GM21576 (cell line): ENCODE results near the gene RAB6B.

Source experiments
- ATAC-seq: cut with Tn5 transposase; IDR thresholded peaks from one replicate; pipeline ENCODE4 v1.9.1; 2021; ENCODE audit warnings: mild to moderate bottlenecking, moderate library complexity; ENCODE audit not compliant: unreplicated experiment

Gene RAB6B

DNA sequence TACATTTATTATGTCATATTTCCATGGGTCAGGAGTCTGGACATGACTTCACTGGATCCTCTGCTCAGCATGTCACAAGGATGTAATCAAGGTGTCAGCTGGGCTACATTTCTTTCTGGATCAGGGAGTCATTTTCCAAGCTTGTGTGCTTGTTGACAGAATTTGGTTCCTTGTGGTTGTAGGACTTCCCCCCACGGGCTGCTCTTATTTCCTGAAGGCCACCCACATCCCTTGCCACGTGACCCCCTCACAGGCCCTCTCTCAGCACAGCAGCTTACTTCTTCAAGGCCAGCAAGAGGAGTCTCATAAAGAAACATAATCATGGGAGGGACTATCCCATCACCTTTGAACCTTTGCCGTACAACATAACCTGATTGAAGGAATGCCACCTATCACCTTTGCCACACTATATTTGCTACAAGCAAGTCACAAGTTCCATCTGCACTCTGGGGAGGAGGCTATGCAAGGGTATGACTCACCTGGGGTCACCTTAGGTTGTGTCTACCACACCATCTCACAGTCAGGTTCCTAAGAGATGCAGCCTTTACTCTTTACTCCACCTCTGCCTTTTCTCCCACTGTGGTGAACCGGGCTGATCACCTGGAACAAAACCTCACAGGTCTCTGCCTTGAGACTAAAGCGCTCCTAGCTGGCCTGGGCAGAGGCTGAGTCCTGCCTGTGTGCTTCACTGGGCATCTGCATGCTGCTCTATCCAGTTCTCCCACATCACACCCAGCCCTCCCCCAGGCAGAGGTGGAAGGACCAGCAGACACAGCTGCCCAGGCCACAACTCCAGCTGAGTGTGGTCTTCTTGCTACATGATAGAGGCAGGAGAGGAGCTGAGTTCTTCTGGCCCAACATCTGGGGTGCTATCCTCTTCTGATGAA, 13.5 kb downstream of the RAB6B start:
- no peak for ATAC-seq

- ATAC-seq: no peak
Measured at GRCh38 chr3:133881492-133881891, 14.2 kb downstream of the RAB6B start.

DNA sequence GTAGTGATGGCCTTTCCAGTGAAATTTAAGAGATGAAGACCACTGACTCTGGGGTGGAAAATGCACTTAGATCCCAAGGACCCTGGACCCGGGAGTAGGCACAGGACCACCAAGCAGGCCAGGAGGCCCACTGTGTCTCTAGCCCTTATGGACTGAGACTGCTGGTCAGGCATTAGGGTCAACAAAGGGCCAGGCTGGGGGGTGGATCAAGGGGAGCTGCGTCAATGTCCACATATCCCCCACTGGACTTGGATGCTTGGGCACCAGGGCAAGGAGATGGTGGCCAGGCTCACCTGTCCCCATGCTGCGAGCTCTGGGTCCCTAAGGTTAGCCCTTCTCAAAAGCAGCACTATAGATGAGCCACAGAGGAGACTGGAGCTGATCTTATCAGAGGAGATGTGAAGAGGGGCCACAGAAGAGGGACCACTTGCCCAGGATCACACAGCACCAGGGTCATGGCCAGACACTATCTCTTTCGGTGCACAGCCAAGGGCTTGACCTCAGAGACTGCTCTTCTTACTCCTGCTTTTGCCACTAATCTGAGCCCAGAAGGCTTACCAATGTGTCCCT, 14.7 kb downstream of the RAB6B start:
- ATAC-seq: no peak

DNA sequence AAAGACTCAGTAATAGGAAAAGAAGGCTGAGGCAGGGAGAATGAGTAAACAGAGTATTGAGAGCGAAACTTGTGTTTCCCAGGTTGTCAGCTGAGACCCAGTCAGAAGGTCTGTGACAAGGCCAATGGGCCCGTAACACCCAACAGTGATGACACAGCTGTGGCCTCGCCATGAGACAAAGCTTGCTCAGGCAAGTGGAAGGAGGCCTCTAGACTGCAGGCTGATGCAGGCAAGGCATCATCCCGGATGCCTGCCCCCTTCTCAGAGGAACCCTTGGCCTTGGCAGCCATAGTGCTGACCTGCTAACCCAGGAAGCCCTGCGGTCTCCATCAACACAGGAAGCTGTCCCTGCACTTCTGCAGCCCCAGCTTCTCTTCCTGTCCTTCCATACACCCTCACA, 15.4 kb downstream of the RAB6B start:
- no peak for ATAC-seq

GRCh38 chr3:133878518-133878917, 17.2 kb downstream of the RAB6B start:
- no peak for ATAC-seq

DNA sequence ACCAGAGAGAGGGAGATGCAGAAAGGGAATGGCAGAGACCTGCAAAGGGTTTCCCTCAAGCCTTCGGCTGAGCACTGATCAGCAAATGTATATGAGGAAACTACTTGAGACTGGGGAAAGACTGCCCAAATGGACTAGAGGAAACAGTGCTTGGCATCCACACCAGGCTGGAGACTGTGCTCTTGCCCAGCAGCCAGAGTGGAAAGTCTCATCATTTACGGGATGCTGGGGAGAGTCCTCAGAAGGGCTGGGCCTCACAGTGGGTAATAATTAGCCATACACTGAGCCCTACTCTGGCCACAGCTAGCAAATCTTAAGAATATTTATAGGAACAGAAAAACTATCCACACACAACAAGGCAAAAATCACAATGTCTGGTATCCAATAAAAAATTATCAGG, 18.5 kb downstream of the RAB6B start:
- ATAC-seq: no peak

DNA sequence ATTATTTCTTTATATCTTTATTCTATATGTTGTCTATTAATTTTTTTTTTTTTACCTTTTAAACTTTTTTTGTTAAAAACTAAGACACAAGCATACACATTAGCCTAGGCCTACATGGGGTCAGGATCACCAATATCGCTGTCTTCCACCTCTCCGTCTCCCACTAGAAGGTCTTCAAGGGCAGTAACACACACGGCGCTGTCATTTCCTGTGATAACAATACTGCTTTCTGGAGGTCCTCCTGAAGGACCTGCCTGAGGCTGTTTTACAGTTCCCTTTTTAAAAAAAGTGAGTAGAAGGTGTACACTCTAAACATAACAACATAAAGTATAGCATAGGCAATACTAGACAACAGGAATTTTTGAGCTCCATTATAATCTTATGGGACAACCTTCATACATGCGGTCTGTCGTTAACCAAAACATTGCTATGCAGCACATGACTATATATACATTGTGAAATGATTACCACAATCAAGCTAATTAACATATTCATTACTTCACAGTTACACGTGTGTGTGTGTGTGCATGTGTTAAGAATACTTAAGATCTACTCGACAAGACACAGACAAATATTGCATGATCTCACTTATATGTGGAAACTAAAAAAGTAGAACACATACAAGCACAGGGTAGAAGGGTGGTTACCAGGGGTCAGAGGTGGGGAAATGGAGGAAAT, 20.8 kb downstream of the RAB6B start:
- no peak for ATAC-seq

- ATAC-seq: no peak
Measured at GRCh38 chr3:133874344-133874743, 21.3 kb downstream of the RAB6B start.

DNA sequence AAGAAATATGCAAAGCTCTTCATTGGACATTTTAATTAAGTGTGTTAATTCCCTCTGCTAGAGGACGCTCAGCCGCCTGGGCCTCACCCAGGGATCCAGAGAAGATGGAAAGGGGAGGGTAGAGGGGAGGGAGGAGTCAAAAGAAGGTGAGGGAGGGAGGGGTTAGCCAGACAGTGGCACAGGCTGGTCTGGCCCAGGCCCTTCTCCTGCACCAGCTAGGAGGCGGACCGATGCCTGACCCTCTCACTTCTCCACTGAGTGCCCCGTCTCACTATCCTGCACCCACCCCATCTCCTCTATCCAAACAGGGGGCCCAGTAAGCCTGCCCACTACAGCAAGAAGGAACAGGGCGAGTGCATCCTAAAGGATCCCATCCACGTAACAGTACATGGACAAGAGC, 22.9 kb downstream of the RAB6B start:
- ATAC-seq: no peak

GRCh38 chr3:133872161-133872560, 23.5 kb downstream of the RAB6B start:
- no peak for ATAC-seq

- ATAC-seq: no peak
Measured at GRCh38 chr3:133871368-133872090, 24.2 kb downstream of the RAB6B start.

GRCh38 chr3:133870822-133871221, 24.9 kb downstream of the RAB6B start:
- no peak for ATAC-seq

- no peak for ATAC-seq
Measured at GRCh38 chr3:133869586-133869985, 26.1 kb downstream of the RAB6B start.

GRCh38 chr3:133868758-133869475, 26.8 kb downstream of the RAB6B start:
- ATAC-seq: no peak

DNA sequence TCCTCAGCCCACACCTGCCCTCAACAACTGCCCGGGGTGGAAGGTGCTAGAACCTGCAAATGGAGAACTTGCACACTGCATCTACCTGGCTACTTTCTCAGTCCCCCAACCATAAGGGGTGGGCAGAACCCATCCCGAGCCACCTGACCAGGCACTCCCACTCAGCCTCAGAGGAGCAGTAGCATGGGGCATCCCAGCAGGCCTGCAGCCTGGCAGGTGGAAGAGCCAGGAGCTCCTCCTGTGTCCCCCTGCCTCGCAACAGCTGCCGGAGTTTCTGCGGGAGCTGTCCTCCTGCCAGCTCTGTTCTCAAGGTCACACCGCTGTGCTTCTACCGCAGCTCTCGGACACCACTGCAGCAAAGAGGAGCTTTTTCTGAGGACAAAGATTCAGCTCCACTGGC, 27.5 kb downstream of the RAB6B start:
- ATAC-seq: no peak

GRCh38 chr3:133866141-133866540, 29.5 kb downstream of the RAB6B start:
- no peak for ATAC-seq

- ATAC-seq: no peak
Measured at GRCh38 chr3:133865136-133865855, 30.4 kb downstream of the RAB6B start.

GRCh38 chr3:133864616-133865015, 31.1 kb downstream of the RAB6B start:
- no peak for ATAC-seq

DNA sequence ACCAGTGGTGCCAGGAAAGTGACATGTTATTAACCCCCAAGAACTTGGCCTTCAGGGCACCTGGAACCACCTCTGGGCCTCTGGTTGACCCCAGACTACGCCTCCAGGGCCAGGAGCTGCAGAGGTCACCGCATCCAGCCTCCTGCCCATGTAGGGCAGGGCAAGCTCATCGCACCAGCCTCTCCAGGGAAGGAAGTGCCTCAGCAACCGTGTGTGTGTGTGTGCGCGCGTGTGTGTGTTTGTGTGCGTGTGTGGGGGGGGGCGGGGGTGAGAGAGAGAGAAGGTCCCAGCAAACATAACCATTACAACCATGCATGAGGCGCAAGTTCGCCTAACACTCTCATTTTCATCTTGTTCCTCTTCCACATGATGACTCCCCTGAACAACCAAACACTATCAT, 31.8 kb downstream of the RAB6B start:
- ATAC-seq: no peak

DNA sequence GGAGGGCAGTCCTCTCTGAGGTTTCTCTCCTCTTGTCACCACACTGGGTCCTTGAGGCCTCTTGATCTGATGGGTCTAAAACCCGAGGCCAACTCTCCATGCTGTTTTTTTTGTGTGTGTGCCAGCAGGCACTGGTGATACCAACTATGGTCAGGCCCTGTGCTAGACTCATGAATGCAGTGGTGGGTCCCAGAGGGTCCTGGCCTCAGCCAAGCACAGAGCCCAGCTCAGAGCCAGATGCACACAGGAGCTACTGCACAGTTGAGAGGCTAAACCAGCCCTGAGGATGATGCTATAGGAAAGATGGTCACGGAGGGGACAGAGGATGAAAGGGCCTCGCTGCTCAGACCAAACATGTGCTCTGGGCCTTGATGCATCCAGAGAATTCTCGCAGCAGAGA, 33.5 kb downstream of the RAB6B start:
- no peak for ATAC-seq
